Measurements from ENCODE around the gene CALML4. TPM values are rescaled to one million over a fixed set of nuclear protein-coding genes. Genes with fewer than 3 reads are reported as not detected.

Gene CALML4
- total and polyA plus RNA-seq, 2 experiments from 2014 or later, result 13.4 to 16.2 TPM

DNA sequence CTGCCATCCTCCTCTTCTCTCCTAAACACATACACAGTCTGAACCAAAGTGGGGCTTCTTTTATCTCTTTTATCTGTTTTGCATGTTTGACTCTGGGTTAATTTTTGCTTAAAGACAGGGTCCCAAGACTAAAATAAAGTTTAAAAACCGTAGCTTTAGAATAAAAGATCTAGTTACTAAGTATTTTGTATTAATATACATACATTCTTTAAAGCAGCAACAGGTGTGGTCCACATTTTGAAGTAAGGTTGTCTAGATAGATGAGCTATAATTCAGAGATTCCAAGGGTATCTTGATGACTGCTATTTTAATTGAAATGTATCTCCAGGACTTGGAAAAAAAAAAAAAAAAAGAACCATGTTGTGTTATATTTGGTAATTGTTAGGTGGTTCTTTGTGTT lies 61.3 kb downstream of the CALML4 start:
- no peak overlapping the region for H3K27ac Mint-ChIP-seq
- H3K27me3 Mint-ChIP-seq (ENCODE audit: insufficient read depth, low read depth, poor library complexity), result no peaks in the 10 kb centered on the region
- peaks cover 9% of the 10 kb centered on the region; the same call in 1 of the 3 replicates for H3K36me3 Mint-ChIP-seq (ENCODE audit: low read depth)
- H4K20me1 ChIP-seq (replicated peaks; ENCODE audit: insufficient read depth), result no peaks in the 10 kb centered on the region
- ATAC-seq (no peak), DNase-seq (ENCODE audit: low spot score) (no peak)
- no peak overlapping the region for H3K4me3 ChIP-seq
- H3K27me3 ChIP-seq (ENCODE audit: insufficient read depth), result no peaks in the 10 kb centered on the region
- no peak overlapping the region for H2AFZ ChIP-seq
- no peaks in the 10 kb centered on the region for H3K9me2 ChIP-seq (ENCODE audit: insufficient read depth)
- H3K36me3 ChIP-seq (ENCODE audit: insufficient read depth), result no peaks in the 10 kb centered on the region; the same call in 1 of the 2 replicates
- no peak overlapping the region for H3K27ac ChIP-seq (ENCODE audit: low read depth)
- H3K4me3 Mint-ChIP-seq, result no peak overlapping the region
- TF ChIP-seq, protein P1, sequence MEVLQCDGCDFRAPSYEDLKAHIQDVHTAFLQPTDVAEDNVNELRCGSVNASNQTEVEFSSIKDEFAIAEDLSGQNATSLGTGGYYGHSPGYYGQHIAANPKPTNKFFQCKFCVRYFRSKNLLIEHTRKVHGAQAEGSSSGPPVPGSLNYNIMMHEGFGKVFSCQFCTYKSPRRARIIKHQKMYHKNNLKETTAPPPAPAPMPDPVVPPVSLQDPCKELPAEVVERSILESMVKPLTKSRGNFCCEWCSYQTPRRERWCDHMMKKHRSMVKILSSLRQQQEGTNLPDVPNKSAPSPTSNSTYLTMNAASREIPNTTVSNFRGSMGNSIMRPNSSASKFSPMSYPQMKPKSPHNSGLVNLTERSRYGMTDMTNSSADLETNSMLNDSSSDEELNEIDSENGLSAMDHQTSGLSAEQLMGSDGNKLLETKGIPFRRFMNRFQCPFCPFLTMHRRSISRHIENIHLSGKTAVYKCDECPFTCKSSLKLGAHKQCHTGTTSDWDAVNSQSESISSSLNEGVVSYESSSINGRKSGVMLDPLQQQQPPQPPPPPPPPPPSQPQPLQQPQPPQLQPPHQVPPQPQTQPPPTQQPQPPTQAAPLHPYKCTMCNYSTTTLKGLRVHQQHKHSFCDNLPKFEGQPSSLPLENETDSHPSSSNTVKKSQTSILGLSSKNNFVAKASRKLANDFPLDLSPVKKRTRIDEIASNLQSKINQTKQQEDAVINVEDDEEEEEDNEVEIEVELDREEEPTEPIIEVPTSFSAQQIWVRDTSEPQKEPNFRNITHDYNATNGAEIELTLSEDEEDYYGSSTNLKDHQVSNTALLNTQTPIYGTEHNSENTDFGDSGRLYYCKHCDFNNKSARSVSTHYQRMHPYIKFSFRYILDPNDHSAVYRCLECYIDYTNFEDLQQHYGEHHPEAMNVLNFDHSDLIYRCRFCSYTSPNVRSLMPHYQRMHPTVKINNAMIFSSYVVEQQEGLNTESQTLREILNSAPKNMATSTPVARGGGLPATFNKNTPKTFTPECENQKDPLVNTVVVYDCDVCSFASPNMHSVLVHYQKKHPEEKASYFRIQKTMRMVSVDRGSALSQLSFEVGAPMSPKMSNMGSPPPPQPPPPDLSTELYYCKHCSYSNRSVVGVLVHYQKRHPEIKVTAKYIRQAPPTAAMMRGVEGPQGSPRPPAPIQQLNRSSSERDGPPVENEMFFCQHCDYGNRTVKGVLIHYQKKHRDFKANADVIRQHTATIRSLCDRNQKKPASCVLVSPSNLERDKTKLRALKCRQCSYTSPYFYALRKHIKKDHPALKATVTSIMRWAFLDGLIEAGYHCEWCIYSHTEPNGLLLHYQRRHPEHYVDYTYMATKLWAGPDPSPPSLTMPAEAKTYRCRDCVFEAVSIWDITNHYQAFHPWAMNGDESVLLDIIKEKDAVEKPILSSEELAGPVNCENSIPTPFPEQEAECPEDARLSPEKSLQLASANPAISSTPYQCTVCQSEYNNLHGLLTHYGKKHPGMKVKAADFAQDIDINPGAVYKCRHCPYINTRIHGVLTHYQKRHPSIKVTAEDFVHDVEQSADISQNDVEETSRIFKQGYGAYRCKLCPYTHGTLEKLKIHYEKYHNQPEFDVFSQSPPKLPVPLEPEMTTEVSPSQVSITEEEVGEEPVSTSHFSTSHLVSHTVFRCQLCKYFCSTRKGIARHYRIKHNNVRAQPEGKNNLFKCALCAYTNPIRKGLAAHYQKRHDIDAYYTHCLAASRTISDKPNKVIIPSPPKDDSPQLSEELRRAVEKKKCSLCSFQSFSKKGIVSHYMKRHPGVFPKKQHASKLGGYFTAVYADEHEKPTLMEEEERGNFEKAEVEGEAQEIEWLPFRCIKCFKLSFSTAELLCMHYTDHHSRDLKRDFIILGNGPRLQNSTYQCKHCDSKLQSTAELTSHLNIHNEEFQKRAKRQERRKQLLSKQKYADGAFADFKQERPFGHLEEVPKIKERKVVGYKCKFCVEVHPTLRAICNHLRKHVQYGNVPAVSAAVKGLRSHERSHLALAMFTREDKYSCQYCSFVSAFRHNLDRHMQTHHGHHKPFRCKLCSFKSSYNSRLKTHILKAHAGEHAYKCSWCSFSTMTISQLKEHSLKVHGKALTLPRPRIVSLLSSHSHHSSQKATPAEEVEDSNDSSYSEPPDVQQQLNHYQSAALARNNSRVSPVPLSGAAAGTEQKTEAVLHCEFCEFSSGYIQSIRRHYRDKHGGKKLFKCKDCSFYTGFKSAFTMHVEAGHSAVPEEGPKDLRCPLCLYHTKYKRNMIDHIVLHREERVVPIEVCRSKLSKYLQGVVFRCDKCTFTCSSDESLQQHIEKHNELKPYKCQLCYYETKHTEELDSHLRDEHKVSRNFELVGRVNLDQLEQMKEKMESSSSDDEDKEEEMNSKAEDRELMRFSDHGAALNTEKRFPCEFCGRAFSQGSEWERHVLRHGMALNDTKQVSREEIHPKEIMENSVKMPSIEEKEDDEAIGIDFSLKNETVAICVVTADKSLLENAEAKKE (CRISPR knock-in tag; IDR thresholded peaks at IDR 0.05), result no peak
- TF ChIP-seq POLR2AphosphoS5 (IDR thresholded peaks at IDR 0.05; ENCODE audit: low read depth) (no peak), ZNF114 (CRISPR knock-in tag; IDR thresholded peaks at IDR 0.05) (no peak), JUNB (IDR thresholded peaks at IDR 0.05; ENCODE audit: unreplicated experiment) (no peak), CREB1 (CRISPR knock-in tag; IDR thresholded peaks at IDR 0.05; ENCODE audit: low read depth) (no peak), EZH2phosphoT487 (IDR thresholded peaks at IDR 0.05; ENCODE audit: unreplicated experiment) (no peak), NANOG (IDR thresholded peaks at IDR 0.05; ENCODE audit: borderline replicate concordance) (no peak), ZNF331 (CRISPR knock-in tag; IDR thresholded peaks at IDR 0.05; ENCODE audit: low read depth) (no peak), STAT1 (IDR thresholded peaks at IDR 0.05; ENCODE audit: unreplicated experiment) (no peak), EZH2 (IDR thresholded peaks at IDR 0.05; ENCODE audit: low read depth, unreplicated experiment) (no peak)
- TF ChIP-seq, protein P2, sequence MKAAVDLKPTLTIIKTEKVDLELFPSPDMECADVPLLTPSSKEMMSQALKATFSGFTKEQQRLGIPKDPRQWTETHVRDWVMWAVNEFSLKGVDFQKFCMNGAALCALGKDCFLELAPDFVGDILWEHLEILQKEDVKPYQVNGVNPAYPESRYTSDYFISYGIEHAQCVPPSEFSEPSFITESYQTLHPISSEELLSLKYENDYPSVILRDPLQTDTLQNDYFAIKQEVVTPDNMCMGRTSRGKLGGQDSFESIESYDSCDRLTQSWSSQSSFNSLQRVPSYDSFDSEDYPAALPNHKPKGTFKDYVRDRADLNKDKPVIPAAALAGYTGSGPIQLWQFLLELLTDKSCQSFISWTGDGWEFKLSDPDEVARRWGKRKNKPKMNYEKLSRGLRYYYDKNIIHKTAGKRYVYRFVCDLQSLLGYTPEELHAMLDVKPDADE (IDR thresholded peaks at IDR 0.05), result no peak
- TF ChIP-seq, protein P3, sequence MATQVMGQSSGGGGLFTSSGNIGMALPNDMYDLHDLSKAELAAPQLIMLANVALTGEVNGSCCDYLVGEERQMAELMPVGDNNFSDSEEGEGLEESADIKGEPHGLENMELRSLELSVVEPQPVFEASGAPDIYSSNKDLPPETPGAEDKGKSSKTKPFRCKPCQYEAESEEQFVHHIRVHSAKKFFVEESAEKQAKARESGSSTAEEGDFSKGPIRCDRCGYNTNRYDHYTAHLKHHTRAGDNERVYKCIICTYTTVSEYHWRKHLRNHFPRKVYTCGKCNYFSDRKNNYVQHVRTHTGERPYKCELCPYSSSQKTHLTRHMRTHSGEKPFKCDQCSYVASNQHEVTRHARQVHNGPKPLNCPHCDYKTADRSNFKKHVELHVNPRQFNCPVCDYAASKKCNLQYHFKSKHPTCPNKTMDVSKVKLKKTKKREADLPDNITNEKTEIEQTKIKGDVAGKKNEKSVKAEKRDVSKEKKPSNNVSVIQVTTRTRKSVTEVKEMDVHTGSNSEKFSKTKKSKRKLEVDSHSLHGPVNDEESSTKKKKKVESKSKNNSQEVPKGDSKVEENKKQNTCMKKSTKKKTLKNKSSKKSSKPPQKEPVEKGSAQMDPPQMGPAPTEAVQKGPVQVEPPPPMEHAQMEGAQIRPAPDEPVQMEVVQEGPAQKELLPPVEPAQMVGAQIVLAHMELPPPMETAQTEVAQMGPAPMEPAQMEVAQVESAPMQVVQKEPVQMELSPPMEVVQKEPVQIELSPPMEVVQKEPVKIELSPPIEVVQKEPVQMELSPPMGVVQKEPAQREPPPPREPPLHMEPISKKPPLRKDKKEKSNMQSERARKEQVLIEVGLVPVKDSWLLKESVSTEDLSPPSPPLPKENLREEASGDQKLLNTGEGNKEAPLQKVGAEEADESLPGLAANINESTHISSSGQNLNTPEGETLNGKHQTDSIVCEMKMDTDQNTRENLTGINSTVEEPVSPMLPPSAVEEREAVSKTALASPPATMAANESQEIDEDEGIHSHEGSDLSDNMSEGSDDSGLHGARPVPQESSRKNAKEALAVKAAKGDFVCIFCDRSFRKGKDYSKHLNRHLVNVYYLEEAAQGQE (IDR thresholded peaks at IDR 0.05; ENCODE audit: unreplicated experiment), result no peak
- TF ChIP-seq, protein P4, sequence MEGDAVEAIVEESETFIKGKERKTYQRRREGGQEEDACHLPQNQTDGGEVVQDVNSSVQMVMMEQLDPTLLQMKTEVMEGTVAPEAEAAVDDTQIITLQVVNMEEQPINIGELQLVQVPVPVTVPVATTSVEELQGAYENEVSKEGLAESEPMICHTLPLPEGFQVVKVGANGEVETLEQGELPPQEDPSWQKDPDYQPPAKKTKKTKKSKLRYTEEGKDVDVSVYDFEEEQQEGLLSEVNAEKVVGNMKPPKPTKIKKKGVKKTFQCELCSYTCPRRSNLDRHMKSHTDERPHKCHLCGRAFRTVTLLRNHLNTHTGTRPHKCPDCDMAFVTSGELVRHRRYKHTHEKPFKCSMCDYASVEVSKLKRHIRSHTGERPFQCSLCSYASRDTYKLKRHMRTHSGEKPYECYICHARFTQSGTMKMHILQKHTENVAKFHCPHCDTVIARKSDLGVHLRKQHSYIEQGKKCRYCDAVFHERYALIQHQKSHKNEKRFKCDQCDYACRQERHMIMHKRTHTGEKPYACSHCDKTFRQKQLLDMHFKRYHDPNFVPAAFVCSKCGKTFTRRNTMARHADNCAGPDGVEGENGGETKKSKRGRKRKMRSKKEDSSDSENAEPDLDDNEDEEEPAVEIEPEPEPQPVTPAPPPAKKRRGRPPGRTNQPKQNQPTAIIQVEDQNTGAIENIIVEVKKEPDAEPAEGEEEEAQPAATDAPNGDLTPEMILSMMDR (conservative IDR thresholded peaks at IDR 0.05; ENCODE audit: low read depth in 2 of 2), result no peak
- no peaks in the 10 kb centered on the region for H3K79me2 ChIP-seq (replicated peaks; ENCODE audit: insufficient read depth)
- no peak overlapping the region for H3K4me2 ChIP-seq
- no peaks in the 10 kb centered on the region for H3K9me3 Mint-ChIP-seq
- H3F3A ChIP-seq (replicated peaks; ENCODE audit: low read depth), result no peaks in the 10 kb centered on the region
- peaks cover 7% of the 10 kb centered on the region for H3K4me1 Mint-ChIP-seq
- H3K4me1 ChIP-seq (ENCODE audit: insufficient read depth), result no peaks in the 10 kb centered on the region
